Panc1 (cell line): ENCODE measurements around the gene GLCCI1. TPM values are rescaled to one million over a fixed set of nuclear protein-coding genes. Genes with fewer than 3 reads are reported as not detected.

Experiments used
- ATAC-seq: fragments of 200-7000 bp; cut with Tn5 transposase; 2 replicates; pipeline ENCODE4 v1.9.1; 2020; ENCODE audit warnings: mild to moderate bottlenecking, moderate library complexity
- BruUV-seq: library from RNA; stranded (reverse); fragments of 400-500 nt; replicated peaks from 2 replicates; lab custom pipeline; 2021; lab: Mats Ljungman, UMichigan
- CTCF ChIA-PET: fragments of 300-600 bp; sonication (Branson Sonifier 250); formaldehyde crosslinking; loops from one replicate; lab custom pipeline; 2022; ENCODE audit warnings: antibody characterized with exemption; lab: Charles Lee
- POLR2A ChIA-PET: fragments of 300-600 bp; sonication (Branson Sonifier 250); formaldehyde crosslinking; loops from one replicate; lab custom pipeline; 2022; ENCODE audit warnings: antibody characterized with exemption; lab: Charles Lee
- DNase-seq: peaks from one replicate; pipeline ENCODE4 v3.0.0-alpha.2; 2010; ENCODE audit warnings: low read depth, low spot score
- H3K27ac ChIP-seq: 2 replicates; pipeline ENCODE4 v1.5.1; 2011; ENCODE audit warnings: mild to moderate bottlenecking, low read length, inconsistent platforms
- H3K27me3 ChIP-seq: fragments of 200-500 bp; sonication (Bioruptor generic); 2 replicates; pipeline ENCODE4 v1.6.0; 2014; ENCODE audit warnings: low read length, inconsistent platforms; ENCODE audit not compliant: control insufficient read depth, insufficient read depth
- H3K36me3 ChIP-seq: fragments of 200-500 bp; sonication (Bioruptor generic); 2 replicates; pipeline ENCODE4 v1.5.1; 2014; ENCODE audit warnings: inconsistent platforms, mild to moderate bottlenecking, low read length, moderate library complexity; ENCODE audit not compliant: control insufficient read depth, insufficient read depth
- H3K4me1 ChIP-seq: 2 replicates; pipeline ENCODE4 v1.5.1; 2011; ENCODE audit warnings: inconsistent platforms, mild to moderate bottlenecking, low read length, moderate library complexity; ENCODE audit not compliant: control insufficient read depth, insufficient read depth
- H3K4me3 ChIP-seq, 2 experiments: 2 replicates each; pipeline ENCODE4 v1.5.1; 2011 to 2012; ENCODE audit warnings: low read depth in 2 of 2, low read length in 2 of 2, mild to moderate bottlenecking in 2 of 2, inconsistent platforms in 1 of 2, moderate library complexity in 1 of 2
- H3K9me3 ChIP-seq: fragments of 200-500 bp; sonication (Bioruptor generic); 2 replicates; pipeline ENCODE4 v1.5.1; 2014; ENCODE audit warnings: low read depth, mild to moderate bottlenecking, inconsistent platforms, low read length, moderate library complexity; ENCODE audit not compliant: control insufficient read depth, insufficient read depth
- POLR2AphosphoS5 ChIP-seq: IDR thresholded peaks from 2 replicates; pipeline ENCODE4 v1.6.1; 2012; ENCODE audit warnings: mild to moderate bottlenecking, low read depth, low read length, moderate library complexity
- SIN3A ChIP-seq: IDR thresholded peaks from 2 replicates; pipeline ENCODE4 v1.6.1; 2012; ENCODE audit warnings: low read depth, mild to moderate bottlenecking, low read length, moderate library complexity, borderline replicate concordance; ENCODE audit not compliant: insufficient read depth
- TCF7L2 ChIP-seq: IDR thresholded peaks from 2 replicates; pipeline ENCODE4 v1.6.1; 2011; ENCODE audit warnings: mild to moderate bottlenecking, low read depth, low read length, inconsistent platforms
- in situ Hi-C: cut with HindIII; loops from 2 replicates; pipeline ENCODE4 v1.10.0; 2016; ENCODE audit warnings: low sequenced_read_pairs, low pct_unique_long_range_greater_than_20kb
- intact Hi-C: fragments of 100-400 bp; cut with micrococcal nuclease; formaldehyde crosslinking; loops from one replicate; pipeline ENCODE4 v1.10.0; 2022; ENCODE audit not compliant: unreplicated experiment
- total RNA-seq: library from RNA; stranded (reverse); gene quantifications from one replicate; pipeline ENCODE4 v1.2.1, GENCODE V29; 2021; ENCODE audit not compliant: unreplicated experiment
- TF ChIP-seq, protein P1 (sequence below), 2 experiments: IDR thresholded peaks; 2 replicates each; pipeline ENCODE4 v1.6.1; 2011 to 2012; ENCODE audit warnings: low read depth in 2 of 2, control low read depth in 1 of 2, low read length in 1 of 2, mild to moderate bottlenecking in 1 of 2, moderate library complexity in 1 of 2; ENCODE audit not compliant: insufficient read depth in 1 of 2
- TF ChIP-seq, protein P2 (sequence below): fragments of 450-650 bp; IDR thresholded peaks from 2 replicates; pipeline ENCODE4 v1.5.1; 2017; ENCODE audit warnings: mild to moderate bottlenecking

The GLCCI1 gene
- total RNA-seq, 1 experiment from 2014 or later: 36.4 TPM

DNA sequence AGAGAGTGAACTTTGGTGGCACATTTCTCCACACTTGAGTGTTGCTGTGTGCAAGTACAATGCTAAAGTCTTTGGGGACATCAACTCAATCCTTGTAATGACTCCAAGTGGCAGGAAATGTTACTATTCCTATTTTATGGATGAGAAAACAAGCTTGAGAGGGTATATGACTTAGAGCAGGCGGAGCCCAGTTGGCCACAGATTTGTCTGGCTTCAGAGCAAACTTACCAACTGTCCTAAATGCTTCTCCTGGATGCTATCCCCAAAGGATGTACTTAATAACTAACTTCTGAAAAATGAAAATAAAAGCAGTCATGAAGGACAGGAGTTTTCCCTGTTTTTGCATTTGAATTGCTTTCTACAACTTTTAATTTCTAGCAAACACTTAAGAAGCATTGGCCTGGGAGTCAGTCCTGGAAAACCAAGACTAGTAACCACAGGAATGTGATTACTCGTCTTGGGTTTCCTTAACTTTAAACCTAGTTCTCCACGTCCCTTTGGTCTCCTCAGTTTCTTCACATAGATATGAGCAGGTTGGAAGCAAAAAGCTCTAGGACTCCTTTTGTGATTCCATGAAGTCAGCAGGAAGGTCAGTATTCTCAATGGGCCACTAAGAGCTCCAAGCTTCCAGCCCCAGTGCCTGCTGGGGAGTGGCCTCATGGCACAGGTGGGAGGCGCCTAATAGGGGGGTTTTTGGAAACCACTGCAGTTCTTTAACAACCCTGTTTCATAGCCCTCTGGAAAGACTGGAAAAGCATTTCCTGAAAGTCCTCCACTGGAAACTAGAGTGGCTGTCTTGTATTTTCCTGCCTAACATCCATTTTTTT lies 140.8 kb downstream of the GLCCI1 start:
- BruUV-seq: no TSS peak
- Histone ChIP-seq H3K9me3 (no peaks in the 10 kb centered on the region), H3K27ac (no peak overlapping the region), H3K4me3 (no peak overlapping the region), H3K4me1 (no peaks in the 10 kb centered on the region), H3K27me3 (no peaks in the 10 kb centered on the region; the same call in 1 of the 2 replicates), H3K36me3 (no peaks in the 10 kb centered on the region)
- DNase-seq (no peak), ATAC-seq (no peak)
- TF ChIP-seq, protein P1, sequence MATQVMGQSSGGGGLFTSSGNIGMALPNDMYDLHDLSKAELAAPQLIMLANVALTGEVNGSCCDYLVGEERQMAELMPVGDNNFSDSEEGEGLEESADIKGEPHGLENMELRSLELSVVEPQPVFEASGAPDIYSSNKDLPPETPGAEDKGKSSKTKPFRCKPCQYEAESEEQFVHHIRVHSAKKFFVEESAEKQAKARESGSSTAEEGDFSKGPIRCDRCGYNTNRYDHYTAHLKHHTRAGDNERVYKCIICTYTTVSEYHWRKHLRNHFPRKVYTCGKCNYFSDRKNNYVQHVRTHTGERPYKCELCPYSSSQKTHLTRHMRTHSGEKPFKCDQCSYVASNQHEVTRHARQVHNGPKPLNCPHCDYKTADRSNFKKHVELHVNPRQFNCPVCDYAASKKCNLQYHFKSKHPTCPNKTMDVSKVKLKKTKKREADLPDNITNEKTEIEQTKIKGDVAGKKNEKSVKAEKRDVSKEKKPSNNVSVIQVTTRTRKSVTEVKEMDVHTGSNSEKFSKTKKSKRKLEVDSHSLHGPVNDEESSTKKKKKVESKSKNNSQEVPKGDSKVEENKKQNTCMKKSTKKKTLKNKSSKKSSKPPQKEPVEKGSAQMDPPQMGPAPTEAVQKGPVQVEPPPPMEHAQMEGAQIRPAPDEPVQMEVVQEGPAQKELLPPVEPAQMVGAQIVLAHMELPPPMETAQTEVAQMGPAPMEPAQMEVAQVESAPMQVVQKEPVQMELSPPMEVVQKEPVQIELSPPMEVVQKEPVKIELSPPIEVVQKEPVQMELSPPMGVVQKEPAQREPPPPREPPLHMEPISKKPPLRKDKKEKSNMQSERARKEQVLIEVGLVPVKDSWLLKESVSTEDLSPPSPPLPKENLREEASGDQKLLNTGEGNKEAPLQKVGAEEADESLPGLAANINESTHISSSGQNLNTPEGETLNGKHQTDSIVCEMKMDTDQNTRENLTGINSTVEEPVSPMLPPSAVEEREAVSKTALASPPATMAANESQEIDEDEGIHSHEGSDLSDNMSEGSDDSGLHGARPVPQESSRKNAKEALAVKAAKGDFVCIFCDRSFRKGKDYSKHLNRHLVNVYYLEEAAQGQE (IDR thresholded peaks at IDR 0.05; ENCODE audit: insufficient read depth in 1 of 2, low read depth in 2 of 2, low read length in 1 of 2): no peak
- no peak for TF ChIP-seq POLR2AphosphoS5
- no peak for TF ChIP-seq TCF7L2
- no peak for TF ChIP-seq SIN3A
- TF ChIP-seq, protein P2, sequence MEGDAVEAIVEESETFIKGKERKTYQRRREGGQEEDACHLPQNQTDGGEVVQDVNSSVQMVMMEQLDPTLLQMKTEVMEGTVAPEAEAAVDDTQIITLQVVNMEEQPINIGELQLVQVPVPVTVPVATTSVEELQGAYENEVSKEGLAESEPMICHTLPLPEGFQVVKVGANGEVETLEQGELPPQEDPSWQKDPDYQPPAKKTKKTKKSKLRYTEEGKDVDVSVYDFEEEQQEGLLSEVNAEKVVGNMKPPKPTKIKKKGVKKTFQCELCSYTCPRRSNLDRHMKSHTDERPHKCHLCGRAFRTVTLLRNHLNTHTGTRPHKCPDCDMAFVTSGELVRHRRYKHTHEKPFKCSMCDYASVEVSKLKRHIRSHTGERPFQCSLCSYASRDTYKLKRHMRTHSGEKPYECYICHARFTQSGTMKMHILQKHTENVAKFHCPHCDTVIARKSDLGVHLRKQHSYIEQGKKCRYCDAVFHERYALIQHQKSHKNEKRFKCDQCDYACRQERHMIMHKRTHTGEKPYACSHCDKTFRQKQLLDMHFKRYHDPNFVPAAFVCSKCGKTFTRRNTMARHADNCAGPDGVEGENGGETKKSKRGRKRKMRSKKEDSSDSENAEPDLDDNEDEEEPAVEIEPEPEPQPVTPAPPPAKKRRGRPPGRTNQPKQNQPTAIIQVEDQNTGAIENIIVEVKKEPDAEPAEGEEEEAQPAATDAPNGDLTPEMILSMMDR: no peak
- ChIA-PET CTCF (no interaction called here), POLR2A (no interaction called here)
- intact Hi-C loops (no loop called here), in situ Hi-C loops (no loop called here)

DNA sequence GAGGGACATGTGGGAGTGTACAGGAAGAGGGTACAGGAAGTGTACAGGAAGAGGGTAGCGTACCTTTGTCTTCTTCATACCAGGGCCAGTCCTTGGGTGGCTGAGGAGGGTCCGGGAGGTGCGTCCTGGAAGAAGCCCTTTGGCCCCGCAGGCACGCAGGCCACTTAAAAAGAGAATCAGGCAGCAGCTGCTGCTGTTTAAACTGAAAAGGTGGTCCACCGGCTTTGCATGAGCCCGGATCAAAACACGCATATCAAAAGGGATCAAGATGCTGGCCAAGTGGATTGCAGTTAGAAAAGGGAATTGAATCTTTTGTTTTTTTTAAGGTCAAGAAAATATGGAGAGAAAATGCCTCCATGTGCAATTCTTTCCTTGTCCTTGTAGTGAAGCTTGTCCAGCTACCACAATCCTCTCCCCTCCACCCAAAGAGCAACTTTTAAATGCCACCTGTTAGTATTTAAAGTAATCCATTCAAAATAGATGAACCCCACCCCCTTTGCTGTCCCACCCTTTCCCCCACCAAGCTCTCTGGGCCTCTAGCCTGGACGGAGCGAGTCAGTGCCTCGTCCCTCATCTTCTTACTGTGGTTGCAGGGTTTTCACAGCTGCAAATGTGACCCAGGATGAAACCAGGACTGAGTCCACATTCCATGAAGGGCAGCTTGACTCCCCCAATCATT lies 142.8 kb downstream of the GLCCI1 start:
- no peak for TF ChIP-seq SIN3A
- CTCF ChIA-PET: no interaction called here

More for the DNA sequence above, 142.8 kb downstream of the GLCCI1 start:
- POLR2A ChIA-PET: no interaction called here
- BruUV-seq: no TSS peak
- no peak overlapping the region for H3K27ac ChIP-seq
- H3K9me3 ChIP-seq: no peaks in the 10 kb centered on the region
- DNase-seq (no peak), ATAC-seq (no peak)
- H3K4me3 ChIP-seq: no peak overlapping the region
- in situ Hi-C loops (no loop called here), intact Hi-C loops (no loop called here)
- no peaks in the 10 kb centered on the region; the same call in 1 of the 2 replicates for H3K27me3 ChIP-seq
- H3K36me3 ChIP-seq: no peaks in the 10 kb centered on the region
- no peaks in the 10 kb centered on the region for H3K4me1 ChIP-seq
